Stimulated activated memory B cell treated with anti-CD40 and anti-IgM and Interleukin-4, amounts not matched to agents 10 μg/mL and 1 μg/mL and 100 μg/mL, for 72 hours (primary cell): ENCODE results near the gene BMP2K.
A peak's percentile ranks its signal among the peaks of the same experiment; 100 is the strongest.
"Not testable (repeated sequence)": the region's sequence is repeated elsewhere in the genome, so short reads cannot be mapped to it uniquely, and the experiment has no call there.

Experiments used
- ATAC-seq: fragments of 150-1000 bp; cut with Tn5 transposase; 2 replicates; pipeline ENCODE4 v1.10.0; 2021
- H3K27ac Mint-ChIP-seq: one replicate; pipeline ENCODE4 v1.8.0; 2022; ENCODE audit warnings: mild to moderate bottlenecking, mixed read lengths
- H3K27me3 Mint-ChIP-seq: one replicate; pipeline ENCODE4 v1.8.0; 2022; ENCODE audit warnings: mixed read lengths
- H3K36me3 Mint-ChIP-seq: one replicate; pipeline ENCODE4 v1.8.0; 2022; ENCODE audit warnings: mixed read lengths
- H3K4me1 Mint-ChIP-seq: one replicate; pipeline ENCODE4 v1.8.0; 2022; ENCODE audit warnings: mixed read lengths
- H3K4me3 Mint-ChIP-seq: one replicate; pipeline ENCODE4 v1.8.0; 2022; ENCODE audit warnings: mild to moderate bottlenecking, moderate library complexity, mixed read lengths
- H3K9me3 Mint-ChIP-seq: one replicate; pipeline ENCODE4 v1.8.0; 2022; ENCODE audit warnings: mixed read lengths

BMP2K gene

DNA sequence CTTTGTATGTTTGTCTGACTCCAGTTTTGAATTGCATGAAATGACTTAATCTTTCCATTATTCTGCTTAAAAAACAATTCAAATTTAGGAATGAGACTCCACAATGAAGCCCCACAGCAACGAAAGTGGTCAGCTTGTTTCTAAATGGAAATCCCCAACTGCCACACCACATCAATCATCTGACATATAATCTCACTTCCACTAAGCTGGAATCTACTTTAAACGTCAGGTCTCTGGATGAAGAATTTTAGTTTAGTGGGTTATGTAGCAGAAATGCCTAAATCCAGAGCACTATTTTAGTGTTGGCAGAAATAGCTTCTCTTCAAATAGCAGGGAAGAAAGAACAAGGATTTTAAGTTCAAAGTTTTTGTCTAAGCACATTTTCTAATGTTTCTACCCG, 1.7 kb upstream of the BMP2K start:
- Mint-ChIP-seq H3K9me3 (no peaks in the 10 kb centered on the region), H3K27ac (peak overlapping the region; percentile 96), H3K4me3 (no peak overlapping the region), H3K27me3 (no peaks in the 10 kb centered on the region), H3K36me3 (no peaks in the 10 kb centered on the region), H3K4me1 (peaks cover 23% of the 10 kb centered on the region)
- no peak for ATAC-seq

DNA sequence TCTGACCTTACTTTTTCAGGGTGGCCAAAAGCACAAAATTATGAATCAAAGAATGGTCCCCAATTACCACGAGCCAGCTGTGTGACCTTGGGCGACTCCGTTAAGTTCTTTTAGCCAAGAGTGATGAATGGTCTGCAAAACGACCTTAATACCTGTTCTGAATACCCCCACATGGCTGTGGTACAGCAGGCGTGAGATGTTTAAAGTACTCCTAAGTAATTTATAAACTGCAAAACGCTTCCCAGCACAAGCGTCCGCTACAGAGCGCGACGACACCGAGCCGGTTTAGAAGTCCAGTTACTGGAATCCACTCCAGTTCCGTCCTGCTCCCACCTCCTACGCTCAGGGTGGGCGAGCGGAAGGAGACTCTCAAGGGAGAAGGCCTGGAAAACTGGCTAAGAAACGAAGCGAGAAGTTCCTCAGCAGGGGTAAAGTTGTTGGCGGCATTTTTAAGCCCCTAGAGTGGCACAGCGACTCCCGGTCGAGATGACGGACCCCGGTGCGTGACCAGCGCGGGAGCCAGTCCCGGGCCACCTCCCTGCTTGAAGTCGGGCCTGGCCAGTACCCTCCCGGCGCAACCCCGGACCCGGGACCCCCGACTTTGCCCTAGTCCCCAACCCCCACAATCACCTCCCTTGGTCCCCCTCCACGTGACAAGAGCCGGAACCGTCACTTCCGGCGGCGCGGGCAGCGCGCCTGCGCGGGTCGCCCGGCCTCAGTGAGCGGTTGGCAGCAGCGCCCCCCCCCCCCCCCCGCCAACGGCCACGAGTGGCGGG, 659 bp upstream of the BMP2K start:
- Mint-ChIP-seq H3K4me1 (peaks cover 23% of the 10 kb centered on the region), H3K27me3 (no peaks in the 10 kb centered on the region), H3K27ac (peak overlapping the region; percentile 96), H3K9me3 (no peaks in the 10 kb centered on the region), H3K4me3 (no peak overlapping the region), H3K36me3 (no peaks in the 10 kb centered on the region)
- peak; percentile 84 for ATAC-seq

DNA sequence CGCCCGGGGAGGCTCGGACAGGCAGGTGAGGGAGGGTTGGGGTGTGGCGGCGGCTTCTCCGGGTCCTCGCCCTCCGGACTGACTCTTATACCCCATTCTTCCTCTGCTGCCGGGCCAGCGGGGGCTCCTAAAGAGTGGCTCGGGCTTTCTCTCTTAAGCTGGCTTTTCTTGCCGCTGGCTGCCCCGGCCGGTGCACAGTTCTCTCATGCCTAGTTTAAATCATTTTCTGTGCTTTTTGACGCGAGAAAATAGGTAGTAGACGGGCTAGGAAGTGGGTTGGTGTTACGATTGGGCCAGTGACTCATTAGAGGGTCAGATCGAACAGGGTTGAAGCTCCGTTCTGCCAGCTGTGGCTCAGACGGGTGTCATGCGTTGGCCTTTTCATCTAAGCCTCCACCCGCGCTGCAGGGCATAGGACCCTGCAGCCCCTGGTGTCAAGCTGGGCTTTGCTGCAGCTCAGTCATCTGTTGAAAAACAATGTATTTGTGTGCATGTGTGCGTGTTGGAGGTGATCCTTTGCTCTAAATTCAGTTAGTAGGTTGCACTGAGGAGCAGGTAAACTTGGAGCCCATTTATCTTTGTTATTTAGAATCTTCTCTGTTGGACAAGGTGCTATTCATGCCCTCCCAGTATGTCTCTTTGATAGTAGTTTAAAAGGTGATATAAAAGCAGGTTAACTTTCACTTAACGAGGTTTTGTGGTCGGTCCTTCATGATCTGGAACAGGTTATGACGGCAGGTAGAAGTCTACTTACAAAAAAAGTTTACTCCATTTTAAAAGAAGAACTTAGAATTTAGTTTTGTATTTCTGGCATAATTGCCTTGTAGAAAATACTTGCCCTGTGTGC, 802 bp downstream of the BMP2K start:
- Mint-ChIP-seq H3K27me3 (no peaks in the 10 kb centered on the region), H3K4me1 (peaks cover 23% of the 10 kb centered on the region), H3K27ac (peak overlapping the region; percentile 87), H3K4me3 (no peak overlapping the region), H3K9me3 (no peaks in the 10 kb centered on the region), H3K36me3 (no peaks in the 10 kb centered on the region)
- peak; percentile 70 for ATAC-seq

DNA sequence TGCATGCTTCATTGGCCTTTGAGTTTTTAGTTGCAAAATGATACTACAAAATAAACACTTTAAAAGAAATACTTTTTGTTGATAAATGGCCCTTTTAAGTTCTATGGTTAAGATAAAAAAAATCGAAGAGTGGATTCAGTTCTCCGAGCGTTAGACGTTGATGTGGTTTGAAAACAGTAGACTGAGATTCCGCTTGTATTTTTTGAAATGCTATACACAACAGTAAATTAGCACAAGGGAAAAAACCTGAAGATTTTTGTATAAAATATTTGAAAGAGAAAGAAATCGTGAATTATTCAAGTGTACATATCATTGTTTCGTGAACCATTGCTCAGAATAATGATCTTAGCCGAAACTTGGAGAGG, 1.4 kb downstream of the BMP2K start:
- ATAC-seq: no peak
- Mint-ChIP-seq H3K27ac (peak overlapping the region; percentile 87), H3K4me3 (no peak overlapping the region)

DNA sequence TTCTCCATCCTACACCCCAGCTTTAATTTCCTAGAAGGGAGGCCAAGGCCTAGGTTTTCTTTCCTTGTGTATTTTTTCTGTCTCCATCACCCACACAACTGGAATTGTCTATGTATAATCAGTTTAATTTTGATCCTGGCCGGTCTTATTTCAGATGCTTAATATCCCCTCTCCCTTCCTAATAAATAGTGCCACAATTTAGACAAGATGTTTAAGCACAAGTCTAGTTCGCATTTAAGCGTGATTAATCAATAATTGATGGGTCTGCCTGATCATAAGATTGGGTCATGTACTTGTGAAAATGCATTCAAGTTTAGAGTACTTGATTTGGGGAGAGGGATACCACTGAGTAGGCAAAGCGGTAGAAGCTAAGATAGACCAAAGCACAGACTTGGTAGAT, 2.4 kb downstream of the BMP2K start:
- peaks cover 22% of the 10 kb centered on the region for H3K4me1 Mint-ChIP-seq

More for the DNA sequence above, 1.4 kb downstream of the BMP2K start:
- H3K36me3 Mint-ChIP-seq: no peaks in the 10 kb centered on the region
- H3K9me3 Mint-ChIP-seq: no peaks in the 10 kb centered on the region
- no peaks in the 10 kb centered on the region for H3K27me3 Mint-ChIP-seq
- H3K4me1 Mint-ChIP-seq: peaks cover 23% of the 10 kb centered on the region

DNA sequence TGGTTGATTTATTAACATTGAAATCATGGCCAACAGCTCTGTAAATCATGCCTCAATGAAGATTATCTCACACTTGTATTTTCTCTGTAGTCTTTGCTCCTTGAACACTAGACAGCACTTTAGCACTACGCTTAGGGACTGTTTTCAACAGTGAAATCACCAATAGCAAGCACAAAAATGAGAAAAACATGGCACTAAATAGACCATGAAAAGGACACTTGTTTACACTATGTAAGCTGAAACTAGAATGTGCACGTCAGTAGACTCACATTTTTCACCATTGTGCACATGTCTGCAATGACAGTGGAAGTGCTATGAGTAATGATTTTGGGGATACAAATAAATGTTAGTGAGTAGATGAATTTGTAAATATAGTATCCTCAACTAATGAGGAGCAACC, 3.1 kb downstream of the BMP2K start:
- Mint-ChIP-seq H3K9me3 (no peaks in the 10 kb centered on the region), H3K27me3 (no peaks in the 10 kb centered on the region), H3K36me3 (no peaks in the 10 kb centered on the region), H3K4me1 (peaks cover 22% of the 10 kb centered on the region), H3K4me3 (no peak overlapping the region), H3K27ac (no peak overlapping the region)
- ATAC-seq: no peak

More for the DNA sequence above, 2.4 kb downstream of the BMP2K start:
- Mint-ChIP-seq H3K9me3 (no peaks in the 10 kb centered on the region), H3K4me3 (no peak overlapping the region), H3K36me3 (no peaks in the 10 kb centered on the region), H3K27ac (no peak overlapping the region), H3K27me3 (no peaks in the 10 kb centered on the region)
- no peak for ATAC-seq

DNA sequence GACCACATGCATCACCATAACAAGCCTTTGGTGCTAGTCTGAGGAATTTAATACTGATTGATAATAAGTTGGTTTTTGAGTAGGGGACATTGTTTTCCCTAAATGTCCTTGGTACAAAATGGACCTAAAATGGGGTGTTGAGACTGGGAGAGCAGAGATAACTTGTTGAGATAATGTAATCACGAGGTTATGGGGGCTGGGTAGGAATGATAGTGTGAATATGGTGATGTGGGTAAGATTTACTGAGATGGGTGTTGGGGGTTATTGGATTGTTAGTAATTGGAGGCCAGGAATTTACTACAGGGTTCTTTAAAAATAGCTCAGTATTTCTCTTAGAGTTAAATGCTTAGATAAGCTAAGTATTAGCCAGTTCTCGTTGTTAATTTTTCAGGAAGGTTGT, 3.9 kb downstream of the BMP2K start:
- ATAC-seq: no peak

DNA sequence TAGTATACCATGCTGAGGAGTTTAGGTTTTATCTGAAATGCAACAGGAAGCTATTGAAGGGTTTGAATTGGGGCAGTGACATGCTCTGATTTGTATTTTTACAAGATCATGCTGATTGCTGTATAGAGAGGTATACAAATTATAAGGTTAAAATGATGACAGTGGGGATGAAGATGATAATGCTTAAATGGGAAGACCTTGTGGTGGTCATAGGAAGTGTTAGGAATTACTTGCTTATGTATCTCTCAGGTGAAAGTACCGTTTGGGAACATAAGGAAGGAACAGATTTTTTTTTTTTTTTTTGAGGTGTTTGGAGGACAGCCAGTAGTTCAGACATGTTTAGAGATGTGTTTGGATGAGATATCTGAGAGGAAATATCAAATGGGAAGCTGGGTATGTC, 5.0 kb downstream of the BMP2K start:
- peaks cover 22% of the 10 kb centered on the region for H3K4me1 Mint-ChIP-seq
- no peak overlapping the region for H3K27ac Mint-ChIP-seq

More for the DNA sequence above, 3.9 kb downstream of the BMP2K start:
- H3K36me3 Mint-ChIP-seq: no peaks in the 10 kb centered on the region
- H3K27me3 Mint-ChIP-seq: no peaks in the 10 kb centered on the region
- H3K4me1 Mint-ChIP-seq: peaks cover 17% of the 10 kb centered on the region
- no peak overlapping the region for H3K27ac Mint-ChIP-seq
- H3K4me3 Mint-ChIP-seq: no peak overlapping the region
- H3K9me3 Mint-ChIP-seq: no peaks in the 10 kb centered on the region

DNA sequence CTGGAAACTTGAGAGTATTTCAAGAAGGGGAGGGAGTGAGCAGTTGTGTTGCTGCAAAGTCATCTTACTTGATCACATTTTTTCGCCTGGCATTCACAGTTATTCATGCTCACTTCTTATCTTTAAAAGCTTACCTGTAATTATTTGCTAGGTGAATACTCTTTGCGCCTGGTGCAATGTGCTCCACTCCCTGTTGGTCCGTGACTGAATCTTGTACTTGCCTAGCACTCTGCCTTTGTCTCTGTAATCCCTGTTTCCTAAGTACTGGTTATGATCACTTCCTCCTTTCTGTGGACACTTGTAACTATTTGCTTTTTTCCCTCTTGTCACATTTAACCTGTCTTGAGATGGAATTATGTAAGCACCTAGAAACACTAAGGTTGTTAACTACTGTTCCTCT, 5.8 kb downstream of the BMP2K start:
- H3K4me1 Mint-ChIP-seq: peaks cover 25% of the 10 kb centered on the region
- H3K27me3 Mint-ChIP-seq: no peaks in the 10 kb centered on the region
- peaks cover 7% of the 10 kb centered on the region for H3K36me3 Mint-ChIP-seq
- no peak overlapping the region for H3K27ac Mint-ChIP-seq
- no peak for ATAC-seq
- H3K4me3 Mint-ChIP-seq: no peak overlapping the region
- H3K9me3 Mint-ChIP-seq: no peaks in the 10 kb centered on the region

More for the DNA sequence above, 5.0 kb downstream of the BMP2K start:
- ATAC-seq: no peak
- Mint-ChIP-seq H3K4me3 (no peak overlapping the region), H3K9me3 (no peaks in the 10 kb centered on the region), H3K27me3 (no peaks in the 10 kb centered on the region), H3K36me3 (peaks cover 6% of the 10 kb centered on the region)

DNA sequence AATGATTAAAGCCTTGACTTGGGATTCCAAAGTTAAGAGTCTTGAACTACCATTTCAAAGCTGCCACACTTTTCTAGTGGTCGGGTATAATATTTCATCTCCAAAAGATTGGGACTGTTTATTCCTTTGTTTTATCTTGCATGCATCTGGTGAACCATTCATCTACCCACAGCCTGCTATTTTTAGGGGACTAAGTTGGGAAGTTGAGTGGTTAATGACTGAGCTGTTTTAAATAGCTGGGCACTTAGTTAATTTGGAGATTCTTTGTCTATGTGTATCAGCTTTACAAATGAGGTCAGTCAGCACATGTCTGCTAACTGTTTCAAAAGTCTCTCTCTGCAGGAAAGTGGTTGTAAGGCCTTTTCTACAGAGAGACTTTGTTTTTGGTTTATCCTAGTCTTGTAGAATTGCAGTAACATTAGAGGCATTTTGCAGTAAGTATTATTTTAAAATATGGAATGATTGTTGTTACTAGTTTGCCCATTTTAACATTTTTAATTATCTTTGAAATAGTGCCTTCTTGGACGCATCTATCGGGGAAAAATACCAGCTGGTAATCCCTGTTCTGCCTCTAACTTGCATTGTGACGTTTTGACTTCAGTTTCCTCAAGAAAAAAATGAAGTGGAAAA, 8.2 kb downstream of the BMP2K start:
- Mint-ChIP-seq H3K27ac (no peak overlapping the region), H3K9me3 (no peaks in the 10 kb centered on the region), H3K4me1 (peaks cover 41% of the 10 kb centered on the region), H3K36me3 (peaks cover 13% of the 10 kb centered on the region), H3K27me3 (no peaks in the 10 kb centered on the region), H3K4me3 (no peak overlapping the region)
- ATAC-seq: no peak

DNA sequence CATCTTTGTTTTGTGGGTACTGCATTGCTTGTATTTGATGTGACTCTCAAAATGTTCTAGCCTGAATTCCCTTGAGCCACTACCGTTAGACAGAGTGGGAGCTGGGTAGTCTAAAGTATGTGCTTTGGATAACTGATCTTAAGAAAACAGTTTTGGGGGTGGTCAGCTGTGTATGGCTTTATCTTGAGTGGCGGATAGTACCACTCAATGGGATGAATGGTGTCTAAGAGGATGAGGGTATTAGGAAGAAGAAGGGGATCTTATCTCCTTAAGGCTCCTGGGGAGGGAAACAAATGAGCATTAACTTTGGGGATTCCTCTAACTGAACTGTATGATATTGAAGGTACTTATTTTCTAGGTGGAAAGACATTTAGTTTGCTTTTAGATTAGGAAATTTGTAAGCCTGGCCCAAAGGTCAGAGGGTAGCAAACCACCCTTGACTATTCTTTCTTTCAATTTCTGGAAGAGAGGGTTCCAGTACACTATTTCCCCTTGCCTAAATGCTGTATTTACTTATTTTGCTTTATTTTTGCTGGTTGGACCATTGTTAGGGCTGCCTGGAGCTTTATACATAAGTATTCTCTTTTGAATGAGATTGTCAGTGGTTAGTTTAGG, 11.3 kb downstream of the BMP2K start:
- Mint-ChIP-seq H3K27me3 (no peaks in the 10 kb centered on the region), H3K9me3 (no peaks in the 10 kb centered on the region), H3K4me1 (peaks cover 60% of the 10 kb centered on the region), H3K36me3 (peaks cover 24% of the 10 kb centered on the region), H3K27ac (peak overlapping the region; percentile 12), H3K4me3 (no peak overlapping the region)
- no peak for ATAC-seq

DNA sequence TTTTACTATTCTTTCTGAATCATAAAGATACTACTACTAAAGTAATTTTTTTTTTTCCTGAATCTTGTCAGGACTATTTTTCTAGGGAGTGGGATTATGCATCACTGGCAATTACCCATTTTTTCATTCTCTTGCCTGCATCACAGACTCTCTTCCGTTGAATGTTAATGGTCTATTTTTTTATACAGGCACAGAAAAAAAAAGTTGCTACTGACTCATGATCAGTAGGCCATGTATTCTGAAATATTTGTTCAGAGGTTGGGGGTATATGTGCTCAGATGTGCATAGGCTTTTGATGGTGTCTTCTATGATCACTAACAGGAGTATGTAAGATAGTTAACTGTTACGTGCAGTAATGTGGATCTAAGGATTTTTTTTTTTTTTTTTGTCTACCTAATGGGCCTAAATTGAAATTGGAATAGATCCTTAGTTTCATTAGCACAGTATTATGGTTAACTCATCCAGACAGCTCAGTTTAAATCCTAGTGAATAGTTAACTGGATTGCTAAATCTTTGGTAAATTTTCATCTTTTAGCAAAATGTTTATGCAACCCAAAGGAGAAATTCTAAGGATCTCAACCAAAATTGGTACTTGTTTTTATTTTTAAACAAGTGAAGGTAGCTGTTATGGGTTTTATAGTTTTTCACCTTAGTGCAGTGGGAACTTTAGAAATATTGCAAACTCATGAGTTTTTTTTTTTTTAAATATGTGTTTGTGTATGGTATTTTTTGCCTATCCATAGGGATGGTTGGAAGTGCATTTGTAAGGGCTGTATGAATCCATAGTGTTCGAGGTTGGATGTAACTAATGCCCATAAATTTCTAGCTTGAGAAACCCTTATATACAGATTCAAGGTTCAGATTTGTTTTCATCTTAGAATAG, 12.1 kb downstream of the BMP2K start:
- Mint-ChIP-seq H3K36me3 (peaks cover 24% of the 10 kb centered on the region), H3K27me3 (no peaks in the 10 kb centered on the region), H3K4me3 (no peak overlapping the region), H3K27ac (no peak overlapping the region), H3K9me3 (no peaks in the 10 kb centered on the region), H3K4me1 (peaks cover 60% of the 10 kb centered on the region)
- ATAC-seq: no peak

DNA sequence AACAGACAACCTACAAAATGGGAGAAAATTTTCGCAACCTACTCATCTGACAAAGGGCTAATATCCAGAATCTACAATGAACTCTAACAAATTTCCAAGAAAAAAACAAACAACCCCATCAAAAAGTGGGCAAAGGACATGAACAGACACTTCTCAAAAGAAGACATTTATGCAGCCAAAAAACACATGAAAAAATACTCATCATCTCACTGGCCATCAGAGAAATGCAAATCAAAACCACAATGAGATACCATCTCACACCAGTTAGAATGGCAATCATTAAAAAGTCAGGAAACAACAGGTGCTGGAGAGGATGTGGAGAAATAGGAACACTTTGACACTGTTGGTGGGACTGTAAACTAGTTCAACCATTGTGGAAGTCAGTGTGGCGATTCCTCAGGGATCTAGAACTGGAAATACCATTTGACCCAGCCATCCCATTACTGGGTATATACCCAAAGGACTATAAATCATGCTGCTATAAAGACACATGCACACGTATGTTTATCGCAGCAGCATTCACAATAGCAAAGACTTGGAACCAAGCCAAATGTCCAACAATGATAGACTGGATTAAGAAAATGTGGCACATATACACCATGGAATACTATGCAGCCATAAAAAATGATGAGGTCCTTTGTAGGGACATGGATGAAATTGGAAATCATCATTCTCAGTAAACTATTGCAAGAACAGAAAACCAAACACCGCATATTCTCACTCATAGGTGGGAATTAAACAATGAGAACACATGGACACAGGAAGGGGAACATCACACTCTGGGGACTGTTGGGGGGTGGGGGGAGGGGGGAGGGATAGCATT, 19.7 kb downstream of the BMP2K start:
- ATAC-seq, H3K27ac Mint-ChIP-seq, H3K9me3 Mint-ChIP-seq, H3K27me3 Mint-ChIP-seq, H3K4me3 Mint-ChIP-seq: not testable (repeated sequence)
- Mint-ChIP-seq H3K36me3 (peaks cover 38% of the 10 kb centered on the region), H3K4me1 (peaks cover 54% of the 10 kb centered on the region)

DNA sequence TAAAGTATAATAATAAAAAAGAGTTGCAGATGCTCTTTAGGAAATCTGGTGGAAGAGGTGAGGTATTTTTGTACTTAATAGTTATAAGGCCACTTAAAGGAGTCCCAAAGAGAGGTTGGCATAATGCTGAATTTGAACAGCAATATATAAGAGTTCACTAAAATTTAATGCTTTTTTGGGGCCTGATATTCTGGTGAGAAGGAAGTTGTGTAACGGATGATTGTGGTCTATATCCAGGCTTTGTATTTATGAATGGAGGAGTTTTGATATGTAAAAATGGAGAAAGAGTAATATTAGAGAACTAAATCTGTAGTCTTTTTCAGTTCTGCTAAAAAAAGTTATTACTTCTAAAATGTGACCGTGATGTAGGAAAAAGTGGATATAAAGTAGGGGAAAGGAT, 20.4 kb downstream of the BMP2K start:
- ATAC-seq: no peak
- Mint-ChIP-seq H3K27me3 (no peaks in the 10 kb centered on the region), H3K9me3 (no peaks in the 10 kb centered on the region), H3K4me1 (peaks cover 54% of the 10 kb centered on the region), H3K4me3 (no peak overlapping the region), H3K36me3 (peaks cover 37% of the 10 kb centered on the region), H3K27ac (peak overlapping the region; percentile 11)
